GM18951 (cell line): ENCODE data around the gene CACFD1.

Source experiments
- POLR2A ChIP-seq: IDR thresholded peaks from 4 replicates; pipeline ENCODE4 v1.6.1; 2011; ENCODE audit warnings: mild to moderate bottlenecking; ENCODE audit not compliant: insufficient read length, insufficient read depth; ENCODE audit errors: extremely low read depth
- in situ Hi-C: fragments of 300-500 bp; cut with MboI; formaldehyde crosslinking; loops from one replicate; pipeline ENCODE4 v1.12.0; 2022; ENCODE audit warnings: low sequenced_read_pairs, mixed read lengths, inconsistent platforms; ENCODE audit not compliant: unreplicated experiment

The CACFD1 gene

DNA sequence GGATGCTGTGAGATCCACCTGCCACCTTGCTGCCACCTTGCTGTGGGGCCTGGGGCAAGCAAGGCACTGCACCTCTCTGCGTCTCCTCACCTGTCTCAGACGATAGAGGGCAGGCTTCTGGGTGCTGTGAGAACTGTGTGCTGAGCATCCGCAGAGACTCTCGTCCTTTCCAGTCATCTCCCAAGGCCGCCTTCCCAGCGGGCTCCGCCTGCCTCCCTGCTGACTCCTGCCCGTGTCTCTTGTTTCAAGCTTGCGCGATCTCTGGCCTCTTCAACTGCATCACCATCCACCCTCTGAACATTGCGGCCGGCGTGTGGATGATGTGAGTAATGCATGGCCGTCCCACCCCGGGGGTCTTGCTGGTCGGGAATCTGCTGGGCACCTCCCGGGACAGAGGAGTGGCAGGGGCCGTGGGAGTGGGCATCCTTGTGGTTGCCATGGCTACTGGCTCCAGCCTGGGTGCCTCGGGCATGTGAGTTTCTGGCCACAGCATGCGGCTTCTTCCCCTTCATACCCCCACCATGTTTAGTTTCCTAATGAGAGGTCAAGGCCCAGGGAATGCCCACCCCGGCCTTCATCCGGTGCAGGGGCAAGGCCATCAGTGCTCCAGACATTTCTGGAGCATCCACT is 3.6 kb downstream of the CACFD1 start:
- TF ChIP-seq POLR2A = no peak

DNA sequence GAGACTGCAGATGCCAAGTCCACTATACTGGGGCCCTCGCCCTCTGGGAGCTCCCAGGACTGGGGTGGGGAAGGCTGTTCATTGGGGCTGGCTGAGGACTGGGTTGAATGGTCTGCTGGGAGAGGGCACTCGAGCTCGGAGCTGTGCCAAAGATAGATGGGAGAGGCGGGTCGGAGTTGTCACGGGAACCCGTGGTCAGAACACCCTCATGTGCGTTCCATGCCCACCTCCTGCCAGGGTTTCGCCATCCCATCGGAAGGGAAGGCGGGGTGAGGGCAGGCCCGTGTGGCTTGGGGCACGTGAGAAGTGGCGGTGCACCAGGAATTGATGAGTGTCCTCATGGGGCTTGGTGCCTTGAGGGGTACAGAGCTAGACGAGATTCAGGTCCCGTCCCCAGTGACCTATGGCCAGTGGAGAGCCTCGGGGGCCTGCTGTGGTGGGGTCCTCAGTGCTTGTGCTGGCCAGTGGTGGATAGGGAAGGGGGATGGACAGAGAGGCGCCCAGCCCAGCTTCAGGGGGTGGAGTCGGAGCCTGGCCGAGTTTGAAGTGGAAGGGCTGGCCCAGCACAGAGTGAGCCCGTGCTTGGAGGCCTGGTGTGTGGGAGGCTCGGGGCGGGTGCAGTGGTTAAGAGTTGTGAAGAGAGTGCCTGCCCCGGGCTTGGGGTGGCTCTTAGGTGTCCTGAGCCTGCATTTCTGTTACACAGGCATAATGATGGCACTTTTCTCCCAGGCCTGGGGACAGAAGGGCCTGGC is 4.3 kb downstream of the CACFD1 start:
- TF ChIP-seq POLR2A = no peak
- in situ Hi-C loops = no loop called here

More for the DNA sequence above, 3.6 kb downstream of the CACFD1 start:
- in situ Hi-C loops = no loop called here

DNA sequence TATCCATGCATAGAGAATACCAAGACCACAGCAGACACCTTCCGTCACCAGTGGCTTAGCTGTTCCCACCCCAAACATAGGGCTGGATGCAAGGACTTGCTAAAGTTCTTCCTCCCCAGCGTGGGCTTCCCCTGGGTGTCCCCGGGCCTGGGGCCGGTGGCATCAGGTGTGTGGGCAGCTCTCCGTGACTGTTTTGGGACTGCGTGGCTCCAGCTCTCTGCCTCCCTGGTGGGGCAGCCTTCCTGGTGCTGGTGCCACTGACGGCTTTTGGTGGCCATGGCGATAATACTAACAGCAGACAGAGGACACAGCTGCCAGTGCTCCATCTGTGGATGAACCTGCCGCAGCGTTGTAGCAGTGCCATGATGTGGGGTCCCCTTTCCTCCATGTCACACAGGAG is 4.9 kb downstream of the CACFD1 start:
- in situ Hi-C loops = no loop called here
- no peak for TF ChIP-seq POLR2A

- no peak for TF ChIP-seq POLR2A
- in situ Hi-C loops = no loop called here
These were observed 6.2 kb downstream of the CACFD1 start for GRCh38 chr9:133465984-133466383.

DNA sequence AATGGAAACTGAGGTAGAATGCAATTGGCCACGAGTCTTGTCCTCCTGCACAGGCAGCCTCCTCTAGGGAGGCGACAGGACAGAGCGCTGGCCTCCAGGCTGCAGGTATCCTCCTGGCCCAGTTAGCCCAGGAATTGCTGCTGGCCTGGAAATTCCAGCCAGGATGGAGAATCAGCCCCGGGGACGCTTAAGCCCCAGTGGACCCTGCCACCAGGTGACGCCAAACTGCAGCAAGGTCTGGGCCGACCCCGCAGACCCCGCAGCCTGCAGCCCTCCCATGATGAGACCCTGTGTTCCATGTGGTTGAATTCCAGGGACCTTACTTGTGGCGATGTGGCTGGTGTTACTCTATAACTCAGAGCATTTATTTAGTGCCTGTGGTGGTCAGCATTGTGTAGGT is 7.3 kb downstream of the CACFD1 start:
- in situ Hi-C loops = no loop called here
- TF ChIP-seq POLR2A = no peak

DNA sequence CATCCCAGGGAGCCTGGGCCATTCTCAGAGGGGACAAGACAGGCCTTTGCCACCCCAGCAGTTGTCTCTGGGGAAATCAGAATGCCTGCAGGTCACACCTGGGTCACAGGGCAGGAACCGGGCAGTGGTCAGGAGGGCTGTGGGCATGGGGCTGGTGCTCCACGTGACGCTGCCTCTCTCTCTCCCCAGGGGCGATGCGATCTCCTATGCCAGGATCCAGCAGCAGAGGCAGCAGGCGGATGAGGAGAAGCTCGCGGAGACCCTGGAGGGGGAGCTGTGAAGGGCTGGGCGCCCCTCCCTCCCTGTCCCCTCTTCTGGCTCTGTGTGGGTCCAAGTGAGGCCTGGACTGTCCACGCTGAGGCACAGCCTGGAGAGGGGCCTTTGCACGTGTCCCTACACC is 8.6 kb downstream of the CACFD1 start:
- TF ChIP-seq POLR2A = no peak
- in situ Hi-C loops = no loop called here

- in situ Hi-C loops = no loop called here
- peak; percentile 18 for TF ChIP-seq POLR2A
These were observed 9.1 kb downstream of the CACFD1 start for GRCh38 chr9:133468777-133469421.

GRCh38 chr9:133470427-133470924 is 10.7 kb downstream of the CACFD1 start:
- in situ Hi-C loops = no loop called here

GRCh38 chr9:133470988-133471387 is 11.2 kb downstream of the CACFD1 start:
- in situ Hi-C loops = no loop called here
- no peak for TF ChIP-seq POLR2A

More at GRCh38 chr9:133470427-133470924, 10.7 kb downstream of the CACFD1 start:
- peak; percentile 26 for TF ChIP-seq POLR2A

DNA sequence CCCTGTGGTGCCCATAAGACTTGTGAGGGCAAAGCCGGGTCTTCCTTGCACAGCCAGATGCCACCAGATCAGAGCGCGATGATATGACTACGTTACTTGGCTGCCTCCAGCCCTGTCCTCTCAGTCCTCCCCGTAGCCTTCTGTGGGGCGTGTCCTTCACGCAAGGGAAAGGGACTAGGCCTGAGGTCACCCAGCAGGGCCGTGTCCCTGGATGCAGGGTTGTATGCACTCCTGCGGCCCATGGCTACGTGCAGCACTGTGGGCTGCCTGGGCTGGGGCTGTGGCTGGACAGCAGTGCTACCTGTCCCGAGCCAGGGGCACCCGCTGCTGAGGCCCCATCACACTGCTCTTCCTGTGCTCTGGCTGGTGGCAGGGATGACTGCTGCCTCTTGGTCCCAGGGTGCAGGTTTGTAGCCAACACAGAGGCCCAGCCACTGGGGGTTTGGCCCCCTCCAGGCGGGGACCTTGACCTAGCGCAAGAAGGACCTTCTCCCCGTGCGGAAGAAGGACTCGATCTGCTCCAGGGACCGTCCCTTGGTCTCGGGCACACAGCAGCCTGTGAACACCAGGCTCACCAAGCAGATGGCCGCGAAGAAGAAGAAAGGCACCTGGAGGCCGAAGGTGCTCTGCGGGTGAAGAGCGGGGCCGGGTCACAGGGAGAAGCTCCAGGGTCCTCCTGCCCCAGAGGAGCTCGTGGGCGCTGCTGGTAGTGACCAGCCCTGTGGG is 11.9 kb downstream of the CACFD1 start:
- in situ Hi-C loops = no loop called here
- TF ChIP-seq POLR2A = no peak

- TF ChIP-seq POLR2A = no peak
These were observed 12.5 kb downstream of the CACFD1 start for GRCh38 chr9:133472277-133472645.

GRCh38 chr9:133472753-133473378 is 13.1 kb downstream of the CACFD1 start:
- in situ Hi-C loops = no loop called here
- TF ChIP-seq POLR2A = no peak

More at GRCh38 chr9:133472277-133472645, 12.5 kb downstream of the CACFD1 start:
- in situ Hi-C loops = no loop called here

DNA sequence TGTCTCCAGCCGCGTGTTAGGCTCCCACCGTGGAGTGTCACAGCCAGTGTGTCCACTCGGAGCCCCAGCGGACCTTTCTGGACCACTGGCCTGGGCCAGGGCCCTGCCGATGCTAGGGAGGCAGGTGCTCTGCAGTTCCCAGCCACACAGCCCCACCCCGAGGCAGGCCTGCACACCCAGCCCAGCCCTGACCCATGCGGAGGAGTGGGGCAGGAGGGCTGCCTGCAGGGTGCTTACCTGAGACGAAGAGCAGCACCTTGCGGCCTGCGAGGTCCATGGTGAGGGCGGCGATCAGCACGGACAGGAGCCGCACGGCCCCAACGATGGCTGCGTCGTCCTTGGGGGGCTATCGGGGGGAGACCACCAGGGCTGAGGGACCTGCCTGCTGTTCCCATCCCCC is 14.0 kb downstream of the CACFD1 start:
- no peak for TF ChIP-seq POLR2A
- in situ Hi-C loops = no loop called here

DNA sequence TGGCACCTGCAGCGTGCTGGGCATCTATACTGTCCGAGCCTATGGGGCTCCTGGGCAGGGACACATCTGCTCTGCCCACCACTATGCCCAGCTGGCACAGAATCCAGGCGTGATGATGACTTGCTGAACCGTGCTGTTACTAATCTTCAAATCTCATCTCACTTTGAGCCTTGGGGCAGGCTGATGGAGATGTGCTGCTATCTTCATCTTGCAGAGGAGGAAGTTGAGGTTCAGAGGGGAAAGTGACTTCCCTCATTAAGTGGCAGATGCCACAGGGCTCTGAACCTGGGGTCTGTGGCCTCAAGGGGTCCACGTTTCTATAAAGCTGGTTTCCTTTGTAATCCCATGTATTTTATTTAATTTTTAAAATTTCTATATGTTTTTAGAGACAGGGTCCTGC is 14.4 kb downstream of the CACFD1 start:
- in situ Hi-C loops = no loop called here

More for the DNA sequence above, 14.4 kb downstream of the CACFD1 start:
- TF ChIP-seq POLR2A = no peak
